Gastroesophageal sphincter (tissue), 4 donors: ENCODE measurements around the gene PRH1. TPM values are rescaled to one million over a fixed set of nuclear protein-coding genes. Genes with fewer than 3 reads are reported as not detected.

Experiments
- ATAC-seq: fragments of 150-250 bp; one replicate; pipeline ENCODE4 v1.9.1; 2016; ENCODE audit warnings: mild to moderate bottlenecking, moderate library complexity
- H3K27ac ChIP-seq, 4 donors: fragments of 200-600 bp; sonication (generic) in 3 of 4; 1 replicate in 3 of 4; 2 replicates in 1 of 4; pipeline ENCODE4 v1.5.1; 2016 to 2019
- H3K27me3 ChIP-seq: fragments of 200-600 bp; sonication (generic); one replicate; pipeline ENCODE4 v1.5.1; 2019
- H3K36me3 ChIP-seq, 2 donors: fragments of 200-600 bp; sonication (generic); one replicate each; pipeline ENCODE4 v1.5.1; 2019; ENCODE audit warnings: control low read depth in 1 of 2
- H3K4me1 ChIP-seq, 3 donors: fragments of 200-600 bp; sonication (generic); 1 replicate in 2 of 3; 2 replicates in 1 of 3; pipeline ENCODE4 v1.5.1; 2016 to 2019; ENCODE audit warnings: control low read depth in 2 of 3
- H3K4me3 ChIP-seq, 2 donors: fragments of 200-600 bp; sonication (generic); one replicate each; pipeline ENCODE4 v1.5.1; 2019; ENCODE audit warnings: mild to moderate bottlenecking in 1 of 2, moderate library complexity in 1 of 2
- H3K9me3 ChIP-seq, 3 donors: fragments of 200-600 bp; sonication (generic); one replicate each; pipeline ENCODE4 v1.5.1; 2017 to 2019; ENCODE audit warnings: control low read depth in 2 of 3
- EP300 ChIP-seq: sonication (generic); formaldehyde crosslinking; IDR thresholded peaks from one replicate; pipeline ENCODE4 v1.6.1; 2017; ENCODE audit warnings: antibody characterized with exemption, mild to moderate bottlenecking
- POLR2A ChIP-seq, 2 donors: fragments of 450-650 bp; IDR thresholded peaks; one replicate each; pipeline ENCODE4 v1.6.1; 2017; ENCODE audit warnings: antibody characterized with exemption in 2 of 2, mild to moderate bottlenecking in 2 of 2, moderate library complexity in 1 of 2
- POLR2AphosphoS5 ChIP-seq: sonication (generic); formaldehyde crosslinking; IDR thresholded peaks from one replicate; pipeline ENCODE4 v1.6.1; 2017; ENCODE audit warnings: antibody characterized with exemption
- WGBS, 2 donors: methylation state at CpG; one replicate each; pipeline ENCODE4 v1.1.5; 2018; ENCODE audit warnings: low coverage in 1 of 2; 5-methylcytosine and 5-hydroxymethylcytosine counted together
- total RNA-seq, 4 donors: library from RNA; depleted of rRNA; stranded (reverse); fragments of >200 nt; gene quantifications; one replicate each; pipeline ENCODE4 v1.1.0, GENCODE V29; 2016
- TF ChIP-seq, protein P1 (sequence below), 4 experiments: fragments of 200-600 bp in 2 of 4; fragments of 450-650 bp in 2 of 4; sonication (generic) in 1 of 4; IDR thresholded peaks; one replicate each; pipeline ENCODE4 v1.5.1; 2017 to 2019; ENCODE audit warnings: antibody characterized with exemption in 4 of 4, mild to moderate bottlenecking in 2 of 4, moderate library complexity in 2 of 4

PRH1 gene
- total RNA-seq, result 10 to 100 TPM in 3 of 4 donors, 1 to 10 TPM in 1; 3.6 to 32.3 (median 18.3) TPM

GRCh38 chr12:10884086-10884725 is at the start of gene PRH1:
Gene PRH1, minus strand, starts transcription at chr12:10884255. Its CDS starts 38 bp downstream, at chr12:10884217.
- Histone ChIP-seq H3K36me3 (peaks cover 0 to 17% of the 10 kb centered on the region in 2 donors), H3K4me1 (no peaks in the 10 kb centered on the region), H3K27ac (no peak within 1 kb of the TSS), H3K4me3 (no peak within 1 kb of the TSS), H3K27me3 (no peaks in the 10 kb centered on the region), H3K9me3 (no peaks in the 10 kb centered on the region)
- TF ChIP-seq POLR2A (IDR thresholded peaks at IDR 0.05), result no peak
- TF ChIP-seq POLR2AphosphoS5, result no peak
- TF ChIP-seq, protein P1, sequence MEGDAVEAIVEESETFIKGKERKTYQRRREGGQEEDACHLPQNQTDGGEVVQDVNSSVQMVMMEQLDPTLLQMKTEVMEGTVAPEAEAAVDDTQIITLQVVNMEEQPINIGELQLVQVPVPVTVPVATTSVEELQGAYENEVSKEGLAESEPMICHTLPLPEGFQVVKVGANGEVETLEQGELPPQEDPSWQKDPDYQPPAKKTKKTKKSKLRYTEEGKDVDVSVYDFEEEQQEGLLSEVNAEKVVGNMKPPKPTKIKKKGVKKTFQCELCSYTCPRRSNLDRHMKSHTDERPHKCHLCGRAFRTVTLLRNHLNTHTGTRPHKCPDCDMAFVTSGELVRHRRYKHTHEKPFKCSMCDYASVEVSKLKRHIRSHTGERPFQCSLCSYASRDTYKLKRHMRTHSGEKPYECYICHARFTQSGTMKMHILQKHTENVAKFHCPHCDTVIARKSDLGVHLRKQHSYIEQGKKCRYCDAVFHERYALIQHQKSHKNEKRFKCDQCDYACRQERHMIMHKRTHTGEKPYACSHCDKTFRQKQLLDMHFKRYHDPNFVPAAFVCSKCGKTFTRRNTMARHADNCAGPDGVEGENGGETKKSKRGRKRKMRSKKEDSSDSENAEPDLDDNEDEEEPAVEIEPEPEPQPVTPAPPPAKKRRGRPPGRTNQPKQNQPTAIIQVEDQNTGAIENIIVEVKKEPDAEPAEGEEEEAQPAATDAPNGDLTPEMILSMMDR (IDR thresholded peaks at IDR 0.05), result no peak
- TF ChIP-seq EP300, result no peak
- 81 to 92% methylated on average over 2 to 3 of the region's 6 CpGs for WGBS, 2 donors
- no peak for ATAC-seq

GRCh38 chr12:10928746-10929286 is 44.8 kb upstream of the PRH1 start, which contains the start of gene PRH2:
Gene PRH2, plus strand, starts transcription at chr12:10929236. Its CDS starts 38 bp downstream, at chr12:10929274.
- Histone ChIP-seq H3K4me3 (no peak within 1 kb of the TSS), H3K36me3 (no peaks in the 10 kb centered on the region), H3K4me1 (no peaks in the 10 kb centered on the region), H3K27me3 (no peaks in the 10 kb centered on the region), H3K27ac (no peak within 1 kb of the TSS), H3K9me3 (no peaks in the 10 kb centered on the region)
- ATAC-seq, result no peak
- WGBS, 2 donors, result 92 to 100% methylated on average over 2 of the region's 5 CpGs
- no peak for TF ChIP-seq POLR2A (IDR thresholded peaks at IDR 0.05)
- no peak for TF ChIP-seq POLR2AphosphoS5
- TF ChIP-seq, protein P1 (IDR thresholded peaks at IDR 0.05), result no peak
- no peak for TF ChIP-seq EP300

GRCh38 chr12:10926269-10926668 is 42.2 kb upstream of the PRH1 start:
- no peak overlapping the region for H3K27ac ChIP-seq
- no peaks in the 10 kb centered on the region for H3K9me3 ChIP-seq
- H3K27me3 ChIP-seq, result no peaks in the 10 kb centered on the region
- H3K4me1 ChIP-seq, result no peaks in the 10 kb centered on the region
- WGBS, 2 donors, result 89 to 94% methylated on average over 4 to 5 of the region's 5 CpGs
- ATAC-seq, result no peak
- H3K4me3 ChIP-seq, result no peak overlapping the region
- H3K36me3 ChIP-seq, result no peaks in the 10 kb centered on the region
- TF ChIP-seq, protein P1 (IDR thresholded peaks at IDR 0.05), result no peak
- TF ChIP-seq EP300 (no peak), POLR2A (IDR thresholded peaks at IDR 0.05) (no peak), POLR2AphosphoS5 (no peak)

DNA sequence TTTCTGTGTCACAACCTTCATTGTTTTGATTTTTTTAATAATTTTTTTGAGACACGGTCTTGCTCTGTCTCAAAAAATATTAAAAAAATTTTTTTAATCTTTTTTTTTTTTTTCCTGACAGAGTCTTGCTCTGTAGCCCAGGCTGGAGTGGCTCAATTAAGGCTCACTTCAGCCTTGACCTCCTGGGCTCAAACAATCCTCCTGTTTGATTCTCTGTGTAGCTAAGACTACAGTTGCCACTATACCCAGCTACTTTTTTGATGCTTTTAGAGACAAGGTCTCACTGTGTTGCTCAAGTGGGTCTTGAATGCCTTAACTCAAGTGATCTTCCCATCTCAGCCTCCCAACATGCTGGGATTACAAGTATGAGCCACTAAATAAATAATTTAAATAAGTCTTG is 35.8 kb upstream of the PRH1 start:
- no peak for ATAC-seq
- H3K36me3 ChIP-seq, result no peaks in the 10 kb centered on the region
- 71 to 79% methylated on average over 1 of the region's 1 CpG for WGBS, 2 donors
- no peak for TF ChIP-seq EP300
- TF ChIP-seq POLR2AphosphoS5, result no peak
- TF ChIP-seq, protein P1 (IDR thresholded peaks at IDR 0.05), result no peak
- TF ChIP-seq POLR2A (IDR thresholded peaks at IDR 0.05), result no peak
- H3K4me3 ChIP-seq, result no peak overlapping the region
- H3K4me1 ChIP-seq, result no peaks in the 10 kb centered on the region
- no peaks in the 10 kb centered on the region for H3K27me3 ChIP-seq
- H3K27ac ChIP-seq, result no peak overlapping the region
- no peaks in the 10 kb centered on the region for H3K9me3 ChIP-seq

GRCh38 chr12:10910380-10910779 is 26.3 kb upstream of the PRH1 start:
- ATAC-seq, result no peak
- Histone ChIP-seq H3K27ac (no peak overlapping the region), H3K9me3 (peaks cover 0 to 10% (median 0%) of the 10 kb centered on the region in 3 donors), H3K4me3 (no peak overlapping the region), H3K4me1 (no peaks in the 10 kb centered on the region), H3K36me3 (peaks cover 0 to 4% of the 10 kb centered on the region in 2 donors), H3K27me3 (no peaks in the 10 kb centered on the region)
- TF ChIP-seq POLR2AphosphoS5, result no peak
- TF ChIP-seq POLR2A (IDR thresholded peaks at IDR 0.05), result no peak
- TF ChIP-seq, protein P1 (IDR thresholded peaks at IDR 0.05), result no peak
- no peak for TF ChIP-seq EP300
- 84 to 88% methylated on average over 8 of the region's 8 CpGs for WGBS, 2 donors
